Measurements from ENCODE around the gene FHL2. TPM values are rescaled to one million over a fixed set of nuclear protein-coding genes. Genes with fewer than 3 reads are reported as not detected.

The FHL2 gene
- total RNA-seq, 2 experiments from 2014 or later: 3.0 to 3.1 TPM

- no peak for DNase-seq
- POLR2A ChIA-PET: no interaction called here
- Mint-ChIP-seq H3K9me3 (no peaks in the 10 kb centered on the region), H3K27ac (no peak overlapping the region), H3K27me3 (peaks cover 2% of the 10 kb centered on the region), H3K4me1 (peaks cover 20% of the 10 kb centered on the region), H3K4me3 (no peak overlapping the region), H3K36me3 (ENCODE audit: low read depth) (peaks cover 26% of the 10 kb centered on the region)
- CTCF ChIA-PET: interaction anchor here (1.0 to 2.6 kb wide), 4 partner anchors 9 to 158 kb away, joined by 3 to 8 read pairs (median 4); partner anchors contain the start of gene FHL2
These were observed 35.8 kb downstream of the FHL2 start for GRCh38 chr2:105362862-105363591.

DNA sequence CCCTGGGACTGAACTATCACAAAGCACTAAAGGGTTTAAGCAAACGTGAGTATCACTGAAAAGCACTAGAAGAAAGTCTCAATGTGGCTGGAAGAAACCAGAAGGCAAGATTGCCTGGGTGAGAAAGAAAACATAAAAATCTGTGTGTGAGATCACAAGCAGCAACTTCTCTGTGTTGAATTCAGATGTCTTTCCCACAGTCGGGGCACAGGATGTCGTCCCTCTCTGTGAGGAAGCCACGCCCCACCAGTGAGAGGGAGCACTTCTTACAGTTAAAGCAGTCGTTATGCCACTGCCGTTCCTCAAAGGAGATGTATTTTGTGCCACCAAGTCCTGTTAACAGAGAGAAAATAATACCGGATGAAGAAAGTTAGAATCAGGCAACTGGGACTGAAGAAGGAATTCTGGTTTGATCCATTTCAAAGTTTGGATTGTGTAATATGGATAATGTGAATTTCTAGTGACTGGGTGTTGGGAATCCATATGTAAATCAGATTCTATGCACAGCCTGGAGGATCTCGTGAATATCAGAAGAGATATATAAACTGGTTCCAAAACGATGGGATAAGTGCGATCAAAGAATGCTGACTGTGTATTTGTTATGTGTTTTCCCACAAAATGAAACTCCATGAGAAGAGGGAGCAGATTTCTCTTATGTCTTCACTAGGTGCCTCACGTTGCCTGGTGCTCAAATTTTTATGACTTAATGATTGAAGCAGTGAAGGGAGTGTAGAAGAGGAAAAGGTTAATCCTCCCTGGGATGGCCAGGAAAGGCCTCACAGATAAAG lies 37.6 kb downstream of the FHL2 start:
- Mint-ChIP-seq H3K27ac (no peak overlapping the region), H3K36me3 (ENCODE audit: low read depth) (peaks cover 35% of the 10 kb centered on the region), H3K4me3 (no peak overlapping the region), H3K9me3 (peaks cover 4% of the 10 kb centered on the region), H3K27me3 (no peaks in the 10 kb centered on the region), H3K4me1 (peaks cover 20% of the 10 kb centered on the region)
- peak; percentile 45 for DNase-seq
- ChIA-PET CTCF (interaction anchor here (0.8 to 1.6 kb wide), 3 partner anchors 16 to 37 kb away, joined by 3 to 5 read pairs (median 3); partner anchors contain the start of gene FHL2), POLR2A (interaction anchor here (1.0 kb wide), 1 partner anchor 12 kb away, joined by 5 read pairs; no protein-coding TSS in a partner anchor)

DNA sequence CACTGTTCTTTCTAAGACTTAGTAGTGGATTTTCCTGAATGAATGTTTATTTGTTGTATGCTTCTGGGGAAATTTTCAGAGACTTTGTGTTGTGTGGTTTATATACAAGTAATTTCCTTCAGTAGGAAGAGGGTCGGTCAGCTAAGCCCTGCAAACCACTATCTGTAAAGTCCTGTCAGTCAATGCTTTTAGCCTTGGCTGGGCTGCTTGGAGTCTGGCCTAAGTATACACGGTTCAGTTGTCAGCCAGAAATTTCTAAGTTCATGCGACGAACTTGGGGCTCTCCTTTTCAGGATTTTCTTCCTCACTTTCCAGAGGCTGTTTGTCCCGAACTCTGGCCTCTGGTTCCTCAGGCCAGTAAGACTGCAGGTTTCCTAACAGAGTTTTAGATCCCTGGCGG lies 40.3 kb downstream of the FHL2 start:
- CTCF ChIA-PET: interaction anchor here (1.7 kb wide), 1 partner anchor 14 kb away, joined by 5 read pairs; no protein-coding TSS in a partner anchor
- no peak for DNase-seq
- POLR2A ChIA-PET: no interaction called here
- H3K4me3 Mint-ChIP-seq: no peak overlapping the region
- H3K27me3 Mint-ChIP-seq: no peaks in the 10 kb centered on the region
- peaks cover 46% of the 10 kb centered on the region for H3K36me3 Mint-ChIP-seq (ENCODE audit: low read depth)
- H3K27ac Mint-ChIP-seq: no peak overlapping the region
- H3K4me1 Mint-ChIP-seq: peaks cover 17% of the 10 kb centered on the region
- H3K9me3 Mint-ChIP-seq: peaks cover 4% of the 10 kb centered on the region

- ChIA-PET POLR2A (no interaction called here), CTCF (no interaction called here)
- Mint-ChIP-seq H3K9me3 (peaks cover 4% of the 10 kb centered on the region), H3K4me1 (peaks cover 14% of the 10 kb centered on the region), H3K36me3 (ENCODE audit: low read depth) (peaks cover 56% of the 10 kb centered on the region), H3K27ac (no peak overlapping the region), H3K4me3 (no peak overlapping the region), H3K27me3 (no peaks in the 10 kb centered on the region)
- DNase-seq: no peak
These were observed 41.7 kb downstream of the FHL2 start for GRCh38 chr2:105357122-105357521.

GRCh38 chr2:105344704-105345345 lies 54.0 kb downstream of the FHL2 start:
- CTCF ChIA-PET: interaction anchor here (0.8 to 2.3 kb wide), 9 partner anchors 15 to 230 kb away, joined by 3 to 6 read pairs (median 3); no protein-coding TSS in a partner anchor

DNA sequence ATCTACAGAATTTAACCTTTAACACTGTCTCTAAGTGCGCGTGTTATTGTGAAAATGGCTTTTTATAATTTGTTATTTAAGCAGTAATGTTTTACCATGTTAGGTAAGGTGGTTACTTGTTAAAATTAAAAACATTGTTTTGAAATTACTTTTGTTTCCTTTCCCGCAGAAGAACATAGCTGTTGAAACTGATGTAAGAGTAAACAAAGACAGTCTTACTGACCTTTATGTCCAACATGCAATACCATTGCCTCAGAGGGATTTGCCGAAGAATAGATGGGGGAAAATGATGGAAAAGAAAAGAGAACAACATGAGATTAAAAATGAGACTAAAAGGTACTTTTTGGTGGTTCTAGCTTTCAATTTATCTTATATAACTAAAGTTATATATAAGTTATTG lies 59.4 kb downstream of the FHL2 start:
- Mint-ChIP-seq H3K4me3 (peak overlapping the region; percentile 42), H3K4me1 (peaks cover 42% of the 10 kb centered on the region), H3K9me3 (no peaks in the 10 kb centered on the region), H3K36me3 (ENCODE audit: low read depth) (peaks cover 43% of the 10 kb centered on the region), H3K27me3 (no peaks in the 10 kb centered on the region), H3K27ac (peak overlapping the region; percentile 38)
- DNase-seq: no peak
- CTCF ChIA-PET: interaction anchor here (1.1 to 1.3 kb wide), 2 partner anchors 8 to 51 kb away, joined by 3 to 4 read pairs; no protein-coding TSS in a partner anchor
- POLR2A ChIA-PET: interaction anchor here (1.4 to 3.5 kb wide), 2 partner anchors 9 to 11 kb away, joined by 5 to 18 read pairs; no protein-coding TSS in a partner anchor

More at GRCh38 chr2:105344704-105345345, 54.0 kb downstream of the FHL2 start:
- H3K36me3 Mint-ChIP-seq (ENCODE audit: low read depth): peaks cover 47% of the 10 kb centered on the region
- POLR2A ChIA-PET: no interaction called here
- H3K4me3 Mint-ChIP-seq: no peak overlapping the region
- H3K4me1 Mint-ChIP-seq: peaks cover 7% of the 10 kb centered on the region
- no peaks in the 10 kb centered on the region for H3K27me3 Mint-ChIP-seq
- no peak overlapping the region for H3K27ac Mint-ChIP-seq
- no peaks in the 10 kb centered on the region for H3K9me3 Mint-ChIP-seq
- no peak for DNase-seq

GRCh38 chr2:105338020-105338385 lies 60.8 kb downstream of the FHL2 start:
- DNase-seq: no peak
- no peaks in the 10 kb centered on the region for H3K9me3 Mint-ChIP-seq
- ChIA-PET CTCF (interaction anchor here (1.4 kb wide), 1 partner anchor 24 kb away, joined by 3 read pairs; no protein-coding TSS in a partner anchor), POLR2A (interaction anchor here (0.6 to 3.5 kb wide), 3 partner anchors 8 to 15 kb away, joined by 3 to 18 read pairs (median 5); no protein-coding TSS in a partner anchor)
- H3K4me1 Mint-ChIP-seq: peaks cover 42% of the 10 kb centered on the region
- peak overlapping the region; percentile 95 for H3K27ac Mint-ChIP-seq
- H3K36me3 Mint-ChIP-seq (ENCODE audit: low read depth): peaks cover 37% of the 10 kb centered on the region
- no peaks in the 10 kb centered on the region for H3K27me3 Mint-ChIP-seq
- peak overlapping the region; percentile 87 for H3K4me3 Mint-ChIP-seq

GRCh38 chr2:105337122-105338019 lies 61.5 kb downstream of the FHL2 start, which contains the start of gene C2orf49:
TSS of gene C2orf49 (plus strand) at chr2:105337540. CDS start at chr2:105337588, 48 bp downstream.
- peak; percentile 89 for DNase-seq
- peak within 1 kb of the TSS; percentile 95 for H3K27ac Mint-ChIP-seq
- no peaks in the 10 kb centered on the region for H3K27me3 Mint-ChIP-seq
- H3K9me3 Mint-ChIP-seq: no peaks in the 10 kb centered on the region
- peak within 1 kb of the TSS; percentile 87 for H3K4me3 Mint-ChIP-seq
- POLR2A ChIA-PET: interaction anchor here (0.6 to 3.5 kb wide), 4 partner anchors 9 to 756 kb away, joined by 3 to 18 read pairs (median 3); no protein-coding TSS in a partner anchor
- peaks cover 42% of the 10 kb centered on the region for H3K4me1 Mint-ChIP-seq
- CTCF ChIA-PET: interaction anchor here (1.4 kb wide), 1 partner anchor 24 kb away, joined by 3 read pairs; no protein-coding TSS in a partner anchor
- peaks cover 33% of the 10 kb centered on the region for H3K36me3 Mint-ChIP-seq (ENCODE audit: low read depth)

DNA sequence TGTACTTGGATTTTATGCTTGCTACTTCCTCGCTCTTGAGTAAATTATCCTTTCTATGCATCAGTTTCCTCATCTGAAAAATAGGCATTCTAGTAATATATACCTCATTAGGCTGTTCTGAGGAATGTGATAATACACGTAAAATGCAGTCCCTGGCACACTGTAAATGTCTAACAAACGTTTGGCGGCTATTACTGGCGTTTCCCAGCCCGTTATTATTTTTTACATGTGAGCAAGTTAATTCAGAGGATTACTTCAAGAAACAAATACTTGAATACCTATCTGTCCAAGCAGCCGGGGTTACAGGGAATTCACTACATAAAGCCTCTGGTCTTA lies 62.1 kb downstream of the FHL2 start:
- no peaks in the 10 kb centered on the region for H3K27me3 Mint-ChIP-seq
- H3K9me3 Mint-ChIP-seq: no peaks in the 10 kb centered on the region
- ChIA-PET CTCF (no interaction called here), POLR2A (interaction anchor here (1.0 to 3.5 kb wide), 2 partner anchors 9 to 757 kb away, joined by 3 to 18 read pairs; no protein-coding TSS in a partner anchor)
- H3K4me3 Mint-ChIP-seq: peak overlapping the region; percentile 87
- H3K36me3 Mint-ChIP-seq (ENCODE audit: low read depth): peaks cover 32% of the 10 kb centered on the region
- H3K27ac Mint-ChIP-seq: peak overlapping the region; percentile 95
- H3K4me1 Mint-ChIP-seq: peaks cover 42% of the 10 kb centered on the region
- no peak for DNase-seq

- H3K4me1 Mint-ChIP-seq: peaks cover 45% of the 10 kb centered on the region
- H3K4me3 Mint-ChIP-seq: no peak overlapping the region
- H3K27ac Mint-ChIP-seq: peak overlapping the region; percentile 19
- no peak for DNase-seq
- ChIA-PET CTCF (no interaction called here), POLR2A (no interaction called here)
- H3K36me3 Mint-ChIP-seq (ENCODE audit: low read depth): peaks cover 21% of the 10 kb centered on the region
- no peaks in the 10 kb centered on the region for H3K27me3 Mint-ChIP-seq
- H3K9me3 Mint-ChIP-seq: no peaks in the 10 kb centered on the region
These were observed 63.4 kb downstream of the FHL2 start for GRCh38 chr2:105335469-105335868.

DNA sequence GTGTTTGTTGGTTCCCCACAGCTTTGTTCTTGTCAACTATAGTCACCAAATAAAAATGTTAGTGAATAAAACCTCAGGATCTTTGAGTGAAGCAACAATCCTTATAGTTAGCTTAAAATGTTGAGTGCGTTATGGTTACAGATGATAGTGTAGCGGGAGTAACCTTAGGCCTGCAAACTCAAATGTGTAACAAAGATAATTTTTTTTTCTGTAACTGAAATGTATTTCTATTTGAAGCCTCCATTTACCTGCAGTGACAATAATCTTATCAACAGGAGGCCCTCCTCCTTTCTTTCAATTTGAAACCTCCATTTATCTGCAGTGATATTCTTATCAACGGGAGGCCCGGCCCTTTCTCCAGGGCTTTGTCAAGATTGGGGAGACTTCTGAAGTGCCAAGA lies 64.6 kb downstream of the FHL2 start:
- POLR2A ChIA-PET: no interaction called here
- no peak overlapping the region for H3K27ac Mint-ChIP-seq

More for the DNA sequence above, 64.6 kb downstream of the FHL2 start:
- CTCF ChIA-PET: no interaction called here
- Mint-ChIP-seq H3K9me3 (no peaks in the 10 kb centered on the region), H3K4me1 (peaks cover 44% of the 10 kb centered on the region), H3K4me3 (no peak overlapping the region), H3K27me3 (no peaks in the 10 kb centered on the region), H3K36me3 (ENCODE audit: low read depth) (peaks cover 12% of the 10 kb centered on the region)
- DNase-seq: no peak
